GM21447 (cell line): ENCODE measurements around the gene SLC12A7.
"Not testable (repeated sequence)": the region's sequence is repeated elsewhere in the genome, so short reads cannot be mapped to it uniquely, and the experiment has no call there.

ENCODE experiments used
- ATAC-seq: cut with Tn5 transposase; IDR thresholded peaks from one replicate; pipeline ENCODE4 v1.9.1; 2021; ENCODE audit not compliant: unreplicated experiment

Gene SLC12A7

GRCh38 chr5:1111727-1112289, at the start of gene SLC12A7:
Gene SLC12A7 (minus strand): TSS chr5:1112063. CDS start chr5:1111991, 72 bp downstream.
- ATAC-seq, result peak; percentile 61

GRCh38 chr5:1161108-1161832, 49.4 kb upstream of the SLC12A7 start:
- ATAC-seq, result no peak

- no peak for ATAC-seq
Observed at GRCh38 chr5:1159774-1160406, 48.0 kb upstream of the SLC12A7 start.

DNA sequence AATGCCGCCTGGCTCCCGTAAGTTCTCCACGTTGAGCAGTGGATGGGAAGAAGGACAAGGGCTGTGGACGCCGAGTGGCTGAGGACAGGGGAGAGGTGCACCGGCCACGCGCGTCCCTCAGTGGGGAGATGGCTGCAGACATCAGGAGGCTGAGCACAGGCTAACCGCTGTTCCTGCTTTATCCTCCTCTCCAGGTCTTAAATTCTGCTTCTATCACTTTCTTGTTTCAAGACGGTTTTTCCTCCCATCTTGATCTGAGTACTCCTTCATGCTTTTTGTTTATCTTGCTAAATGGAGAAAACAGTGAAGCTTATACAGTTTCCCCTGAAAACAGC, 47.4 kb upstream of the SLC12A7 start:
- no peak for ATAC-seq

- ATAC-seq, result no peak
Observed at GRCh38 chr5:1158647-1159340, 46.9 kb upstream of the SLC12A7 start.

DNA sequence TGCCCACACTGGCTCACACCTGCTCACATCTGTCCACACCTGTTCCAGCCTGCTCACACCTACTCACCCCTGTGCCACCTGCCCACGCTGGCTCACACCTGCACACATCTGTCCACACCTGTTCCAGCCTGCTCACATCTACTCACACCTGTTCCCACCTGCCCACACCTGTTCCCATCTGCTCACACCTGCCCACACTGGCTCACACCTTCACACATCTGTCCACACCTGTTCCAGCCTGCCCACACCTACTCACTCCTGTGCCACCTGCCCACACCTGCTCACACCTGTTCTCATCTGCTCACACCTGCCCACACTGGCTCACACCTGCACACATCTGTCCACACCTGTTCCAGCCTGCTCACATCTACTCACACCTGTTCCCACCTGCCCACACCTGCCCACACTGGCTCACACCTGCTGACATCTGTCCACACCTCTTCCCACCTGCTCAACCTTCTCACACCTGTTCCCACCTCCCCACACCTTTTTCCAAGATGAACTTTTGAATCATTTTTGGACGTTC, 45.7 kb upstream of the SLC12A7 start:
- not testable (repeated sequence) for ATAC-seq

- ATAC-seq, result no peak
Observed at GRCh38 chr5:1156754-1157460, 45.0 kb upstream of the SLC12A7 start.

DNA sequence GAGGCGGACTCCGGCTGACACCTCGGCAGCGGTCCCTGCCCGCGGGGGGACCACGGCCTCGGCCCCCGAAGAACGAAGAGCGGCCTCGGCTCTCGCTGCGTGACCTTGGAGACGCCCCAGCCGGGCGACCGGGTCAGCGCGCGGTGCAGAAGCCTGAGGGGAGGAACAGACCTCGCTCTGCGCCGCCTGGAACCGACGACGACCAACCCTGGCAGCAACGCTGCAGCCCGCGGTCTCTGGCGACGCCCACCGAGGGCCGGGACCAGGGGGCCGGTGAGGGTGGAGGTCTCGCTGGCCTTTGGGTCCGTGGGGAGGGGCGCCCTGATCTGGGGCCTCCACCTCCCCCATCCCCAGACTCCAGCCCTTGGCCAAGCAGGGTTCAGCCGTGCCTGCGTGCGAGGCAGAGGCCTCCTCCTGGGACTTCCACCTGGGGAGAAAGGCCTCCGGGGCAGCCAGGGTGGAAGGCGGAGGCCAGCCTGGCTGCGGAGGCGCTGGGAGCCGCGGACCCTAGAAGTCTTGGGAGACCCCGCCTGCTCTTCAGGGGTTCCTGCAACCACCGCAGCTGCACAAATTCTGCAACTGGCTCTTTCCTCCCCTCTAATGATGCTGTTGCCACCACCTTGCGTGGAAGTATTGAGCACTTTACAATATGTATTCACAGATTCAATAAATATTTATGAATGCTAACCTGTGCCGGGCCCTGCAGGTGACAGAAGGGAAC, 44.3 kb upstream of the SLC12A7 start:
- no peak for ATAC-seq

GRCh38 chr5:1155191-1156032, 43.5 kb upstream of the SLC12A7 start:
- ATAC-seq, result no peak

DNA sequence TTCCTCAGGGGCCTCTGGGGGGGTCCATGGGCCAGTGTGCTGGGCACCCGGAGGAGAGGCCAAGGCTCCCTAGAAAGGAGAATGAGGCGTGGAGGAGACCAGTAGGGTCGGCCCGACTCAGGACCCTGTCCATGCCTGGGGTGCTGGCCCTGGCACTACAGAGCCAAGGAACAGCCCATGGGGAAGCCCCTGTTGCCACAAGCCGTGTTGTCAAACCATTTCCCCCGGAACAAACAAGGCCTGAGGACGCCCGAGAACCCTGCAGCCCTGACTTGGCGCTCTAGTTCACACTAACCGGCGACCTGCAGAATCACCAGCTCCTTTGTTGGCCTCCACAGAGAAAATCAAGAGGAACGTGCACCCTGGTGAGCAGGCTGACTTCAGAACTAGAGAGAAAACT, 41.6 kb upstream of the SLC12A7 start:
- ATAC-seq, result no peak

GRCh38 chr5:1152771-1153282, 41.0 kb upstream of the SLC12A7 start:
- ATAC-seq, result no peak

GRCh38 chr5:1152156-1152555, 40.3 kb upstream of the SLC12A7 start:
- no peak for ATAC-seq

- no peak for ATAC-seq
Observed at GRCh38 chr5:1151316-1151715, 39.5 kb upstream of the SLC12A7 start.

GRCh38 chr5:1150866-1151265, 39.0 kb upstream of the SLC12A7 start:
- no peak for ATAC-seq

GRCh38 chr5:1144638-1145396, 33.0 kb upstream of the SLC12A7 start:
- ATAC-seq, result no peak

- ATAC-seq, result no peak
Observed at GRCh38 chr5:1144089-1144488, 32.2 kb upstream of the SLC12A7 start.

DNA sequence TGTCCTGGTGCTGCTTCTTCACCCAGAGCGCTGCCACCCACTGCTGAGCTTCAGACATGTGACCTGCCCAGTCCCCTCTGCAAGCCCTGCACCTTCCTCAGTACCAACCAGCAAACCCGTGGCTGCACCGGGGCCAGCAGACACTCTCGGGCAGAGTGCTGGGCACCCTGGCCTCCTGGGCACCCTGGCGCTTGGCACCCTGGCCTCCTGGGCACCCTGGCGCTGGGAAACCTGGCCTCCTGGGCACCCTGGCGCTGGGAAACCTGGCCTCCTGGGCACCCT, 31.7 kb upstream of the SLC12A7 start:
- ATAC-seq, result no peak

DNA sequence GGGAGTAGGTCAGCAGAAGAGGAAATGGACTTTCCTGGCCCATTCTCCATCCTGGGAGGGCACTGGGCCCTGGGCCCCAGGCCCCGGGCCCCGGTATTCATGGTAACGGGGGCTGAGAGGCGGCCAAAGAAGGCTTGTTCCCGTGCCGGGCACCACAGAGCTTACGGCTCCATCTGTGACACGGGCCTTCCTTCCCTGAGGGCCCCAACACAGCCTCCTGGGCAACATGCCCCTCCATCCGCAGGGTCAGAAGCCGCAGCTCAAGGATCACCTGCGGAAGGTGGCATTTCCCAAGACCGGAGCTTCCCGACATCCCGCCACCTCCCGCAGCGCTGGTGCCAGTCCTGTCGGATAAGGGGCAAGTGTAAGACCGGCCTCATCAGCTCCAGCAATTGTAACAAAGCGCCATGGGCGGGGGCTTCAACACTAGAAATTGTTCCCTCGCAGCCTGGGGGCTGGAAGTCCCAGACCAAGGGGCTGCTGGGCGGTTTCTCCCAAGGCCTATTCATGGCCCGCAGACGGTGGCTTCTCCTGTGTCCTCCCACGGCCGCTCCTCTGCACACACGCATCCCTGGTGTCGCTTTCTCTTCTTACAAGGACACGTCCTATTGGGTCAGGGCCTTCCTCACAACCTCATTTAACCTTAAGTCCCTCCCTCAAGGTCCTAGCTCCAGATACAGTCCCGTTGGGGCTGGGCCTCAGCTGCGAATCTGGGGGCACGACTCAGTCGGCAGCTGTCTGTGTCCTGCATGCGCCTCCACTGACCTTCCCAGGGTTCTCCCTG, 31.2 kb upstream of the SLC12A7 start:
- ATAC-seq, result no peak
